ENCODE data around the gene LMO7.

The LMO7 gene

DNA sequence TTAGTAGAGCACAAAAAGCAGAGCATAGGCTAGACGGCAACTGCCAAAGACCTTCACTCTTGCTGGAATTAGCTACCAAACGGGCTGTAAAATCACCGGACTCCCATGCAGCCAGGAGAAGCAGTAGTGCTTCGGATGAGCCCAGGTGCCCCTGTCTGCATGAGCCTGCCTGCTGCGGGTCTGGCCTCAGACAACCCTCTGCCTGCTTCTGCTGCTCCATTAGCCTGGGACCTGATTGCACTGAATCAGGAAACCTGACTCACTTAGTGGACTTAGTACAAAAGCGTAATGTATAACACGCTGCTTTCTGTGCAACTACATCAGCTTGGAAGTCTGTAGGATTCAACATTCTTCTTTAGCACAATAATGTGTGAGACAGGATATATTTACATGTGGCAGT is 170.0 kb downstream of the LMO7 start:
- DNase-seq, result no peak

- DNase-seq, result no peak
Measured at GRCh38 chr13:75811361-75811760, 175.2 kb downstream of the LMO7 start.

DNA sequence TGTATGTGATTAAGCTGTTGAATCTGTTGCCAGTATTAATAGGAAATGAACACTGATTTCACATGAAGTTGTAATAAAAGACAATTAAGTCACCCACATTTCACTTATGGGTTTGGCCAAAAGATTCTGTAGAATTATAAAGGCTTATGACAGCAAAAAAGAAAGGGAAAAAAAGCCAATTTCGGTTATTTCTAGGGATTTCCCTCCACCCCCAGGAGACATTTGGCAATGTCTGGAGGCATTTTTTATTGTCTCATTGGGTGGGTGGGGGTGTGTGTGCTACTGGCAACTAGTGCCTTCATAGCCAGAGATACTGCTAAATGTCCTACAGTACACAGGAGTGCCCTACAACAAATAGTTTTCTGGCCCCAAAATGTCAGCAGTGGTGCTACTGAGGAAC is 175.7 kb downstream of the LMO7 start:
- no peak for DNase-seq

DNA sequence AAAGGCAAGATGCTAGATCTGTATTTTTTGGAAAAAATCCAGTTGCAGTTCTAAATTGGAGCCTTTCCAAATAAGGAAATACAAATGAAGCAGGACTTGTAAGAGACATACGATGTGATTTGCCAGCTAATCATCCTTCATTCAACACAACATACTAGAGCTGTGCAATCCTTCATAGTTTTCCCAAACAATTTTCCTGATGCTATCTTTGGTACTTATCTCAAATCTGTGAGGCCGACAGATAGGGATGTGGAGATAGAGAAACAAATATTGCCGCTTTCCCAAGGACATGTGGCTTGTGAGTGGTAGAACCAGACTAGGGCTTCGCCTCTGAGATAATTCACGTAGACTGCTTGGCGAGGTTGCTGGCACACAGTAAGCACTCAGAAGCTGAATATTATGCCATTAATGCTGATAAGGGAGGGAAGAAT is 176.6 kb downstream of the LMO7 start:
- DNase-seq, result no peak

- DNase-seq, result no peak
Measured at GRCh38 chr13:75813323-75813722, 177.2 kb downstream of the LMO7 start.

DNA sequence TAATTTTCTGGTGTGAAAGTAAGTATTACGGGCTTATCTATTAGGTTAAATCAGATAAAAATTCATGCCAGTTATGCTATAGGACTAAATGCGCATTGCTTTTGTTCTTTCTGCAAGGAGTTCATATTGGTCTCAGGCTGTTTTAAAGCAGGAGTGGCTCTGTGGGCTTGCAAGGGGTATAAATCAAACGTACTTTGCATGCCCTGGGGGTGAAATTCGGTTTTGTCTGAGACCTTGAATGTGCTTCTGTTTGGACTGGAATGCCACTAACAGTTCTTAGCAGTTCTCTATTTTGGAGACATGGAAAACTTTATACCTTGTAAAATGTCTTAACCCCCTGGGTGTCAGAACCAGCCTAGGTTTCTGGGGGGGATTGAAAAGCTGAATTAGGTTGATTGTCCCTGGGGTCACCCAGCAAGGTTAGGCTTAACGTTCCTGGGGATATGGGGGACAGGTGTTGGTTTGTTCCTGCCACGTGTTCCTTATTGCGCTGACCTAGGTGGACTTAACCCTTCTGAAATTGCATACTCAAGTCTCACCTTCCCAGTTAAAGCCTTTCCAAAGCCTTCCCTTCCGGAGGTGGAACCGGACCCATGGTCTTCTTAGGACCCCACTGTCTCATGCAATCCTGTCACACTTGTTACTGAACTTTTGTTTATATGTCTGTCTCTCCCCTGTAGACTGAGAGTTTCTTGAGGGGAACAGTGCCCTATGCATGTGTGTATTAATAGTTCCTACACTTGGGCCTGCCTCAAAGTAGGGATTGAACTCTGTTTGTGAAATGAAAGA is 182.2 kb downstream of the LMO7 start:
- DNase-seq, result no peak

GRCh38 chr13:75818968-75819225 is 182.8 kb downstream of the LMO7 start:
- DNase-seq, result no peak

GRCh38 chr13:75825161-75825560 is 189.0 kb downstream of the LMO7 start:
- no peak for DNase-seq

DNA sequence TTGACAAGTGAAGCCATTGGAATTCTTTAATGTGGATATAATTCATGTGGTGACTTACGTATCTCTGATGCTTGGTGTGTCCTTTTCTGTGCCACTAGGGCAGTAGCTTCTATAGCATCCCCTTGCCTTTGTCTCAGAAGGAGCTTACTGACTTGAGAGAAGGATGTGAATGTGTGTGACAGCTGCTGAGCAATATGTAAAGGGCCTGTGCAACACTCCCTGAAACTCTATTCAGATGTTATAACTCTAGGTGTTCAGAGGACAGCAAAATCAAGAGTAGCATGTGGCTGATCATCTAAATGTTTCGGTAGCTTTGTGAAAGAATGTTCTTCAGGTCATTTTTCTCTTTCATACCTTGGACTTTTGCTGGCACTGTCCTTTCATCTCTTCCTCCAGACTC is 189.5 kb downstream of the LMO7 start:
- DNase-seq, result no peak

DNA sequence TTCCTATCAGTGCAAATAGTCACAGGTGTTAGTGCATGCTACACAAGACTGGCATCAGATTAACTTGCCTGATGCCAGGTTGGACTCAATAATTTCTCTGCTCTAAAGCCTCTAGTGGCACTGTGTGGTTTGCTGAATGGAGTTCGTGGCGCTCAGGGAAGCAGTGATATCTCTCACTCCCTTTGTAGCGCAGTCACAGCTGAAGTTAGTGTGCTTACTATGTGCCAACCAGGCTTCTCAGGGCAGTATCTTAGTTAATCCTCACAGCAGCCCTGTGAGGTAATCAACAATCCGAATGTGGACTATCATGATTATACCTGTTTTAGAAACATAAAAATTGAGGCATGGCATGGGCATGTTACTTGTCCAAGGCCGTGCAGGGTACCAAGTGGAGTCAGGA is 190.3 kb downstream of the LMO7 start:
- DNase-seq, result no peak

DNA sequence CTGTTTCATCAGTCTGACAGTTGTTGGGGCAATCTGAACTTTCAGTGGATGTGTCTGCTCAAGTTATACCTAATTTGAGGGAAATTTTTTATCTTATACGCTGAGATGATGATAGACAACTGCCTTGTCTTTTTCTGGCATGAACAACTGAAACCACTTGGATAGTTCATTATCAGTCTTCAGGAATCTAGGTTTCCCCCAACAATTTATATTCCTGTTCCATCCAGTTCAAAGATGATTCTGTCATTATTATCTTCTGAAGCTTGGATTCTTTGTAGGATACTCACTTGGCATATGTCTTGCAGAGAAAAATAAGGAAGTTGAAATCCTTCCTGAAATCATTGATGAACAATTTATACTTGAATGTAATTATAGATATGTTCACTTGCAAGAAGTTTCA is 193.7 kb downstream of the LMO7 start:
- DNase-seq, result no peak

- DNase-seq, result no peak
Measured at GRCh38 chr13:75830842-75831241, 194.7 kb downstream of the LMO7 start.

- no peak for DNase-seq
Measured at GRCh38 chr13:75831389-75831788, 195.3 kb downstream of the LMO7 start.

GRCh38 chr13:75832812-75833211 is 196.7 kb downstream of the LMO7 start:
- DNase-seq, result no peak

GRCh38 chr13:75836441-75836840 is 200.3 kb downstream of the LMO7 start:
- no peak for DNase-seq

DNA sequence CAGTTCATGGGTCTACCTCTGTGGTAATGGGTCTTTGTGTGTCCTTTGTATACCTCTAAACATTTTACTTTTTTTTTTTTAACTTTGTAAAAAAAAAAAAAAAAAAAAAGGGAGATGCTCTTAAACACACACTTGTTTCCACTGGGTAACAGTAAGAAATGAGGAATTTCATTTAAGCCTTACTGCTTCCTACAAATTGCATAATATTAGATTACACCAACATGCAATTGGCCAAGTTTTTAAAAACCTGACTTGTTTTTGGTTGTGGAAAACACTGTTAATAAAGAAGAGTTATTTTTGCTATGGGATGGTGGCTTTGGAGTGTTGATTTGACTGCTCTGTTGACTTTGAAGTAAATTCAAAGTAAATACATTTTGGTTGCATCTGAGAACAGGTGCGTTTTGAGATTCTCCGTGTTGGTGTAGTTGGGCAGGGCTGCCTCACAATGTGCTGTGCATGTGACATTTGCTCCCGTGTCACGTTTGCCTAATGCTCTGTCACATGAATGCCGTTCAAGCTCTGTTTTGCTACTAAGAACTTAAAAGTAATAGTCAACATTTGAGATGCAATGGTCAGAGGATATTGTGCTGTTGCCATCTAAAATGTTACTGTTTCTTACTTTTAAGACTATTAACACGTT is 202.4 kb downstream of the LMO7 start:
- DNase-seq, result no peak

GRCh38 chr13:75839406-75839805 is 203.3 kb downstream of the LMO7 start:
- DNase-seq, result no peak

GRCh38 chr13:75841905-75842304 is 205.8 kb downstream of the LMO7 start:
- no peak for DNase-seq

GRCh38 chr13:75843074-75843473 is 206.9 kb downstream of the LMO7 start:
- DNase-seq, result no peak

DNA sequence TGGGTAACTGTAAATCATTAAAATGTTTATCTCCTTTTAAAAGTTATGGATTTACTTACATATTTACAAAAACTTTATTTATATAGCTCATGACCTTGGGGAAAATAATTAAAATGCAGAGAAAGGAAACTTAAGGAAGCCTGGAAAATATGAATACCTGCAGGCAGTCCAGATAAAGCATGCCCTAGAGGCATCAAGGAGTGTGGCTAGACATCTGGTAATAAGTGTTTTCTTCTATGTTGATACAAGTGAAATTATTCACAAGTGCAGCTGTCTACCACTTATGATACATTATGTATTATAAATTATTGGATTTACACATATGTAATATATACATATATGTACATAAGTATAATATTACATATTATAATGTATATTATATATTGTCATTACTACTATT is 207.9 kb downstream of the LMO7 start:
- DNase-seq, result no peak

DNA sequence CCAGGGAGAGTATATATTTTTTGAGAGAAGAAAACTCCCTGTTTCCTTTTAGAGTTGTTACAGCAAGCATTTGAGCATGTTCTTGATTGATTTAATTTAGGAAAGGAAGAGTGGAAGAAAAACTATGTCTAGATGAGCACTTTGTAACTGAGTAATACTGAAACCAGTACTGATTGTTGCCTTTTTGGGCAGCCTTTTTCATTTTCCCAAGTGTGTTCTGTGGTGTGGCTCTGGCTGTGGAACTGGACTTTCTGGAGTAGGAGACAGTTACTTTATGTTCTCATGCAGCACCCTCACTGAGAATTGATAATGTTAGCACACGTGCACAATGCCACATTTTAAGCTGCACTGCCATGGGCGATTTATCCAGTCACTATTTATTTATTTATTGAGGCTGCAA is 211.5 kb downstream of the LMO7 start:
- no peak for DNase-seq

GRCh38 chr13:75850916-75851315 is 214.8 kb downstream of the LMO7 start:
- no peak for DNase-seq

DNA sequence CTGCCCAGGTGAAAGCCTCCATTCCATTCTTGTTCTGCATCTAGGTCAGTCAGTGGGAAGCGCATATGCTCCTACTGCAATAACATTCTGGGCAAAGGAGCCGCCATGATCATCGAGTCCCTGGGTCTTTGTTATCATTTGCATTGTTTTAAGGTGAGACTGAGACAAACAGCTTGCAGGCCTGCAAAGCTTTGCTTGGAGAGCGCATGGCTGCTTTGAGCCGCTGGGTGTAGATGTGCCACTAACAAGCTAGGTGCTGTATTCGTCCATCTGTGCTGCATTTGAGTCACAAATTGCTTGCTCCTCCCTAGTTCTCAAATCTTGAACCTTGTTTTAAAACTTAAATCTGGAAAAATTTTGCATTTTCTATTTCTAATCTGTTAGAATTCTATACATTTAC is 219.1 kb downstream of the LMO7 start:
- no peak for DNase-seq

DNA sequence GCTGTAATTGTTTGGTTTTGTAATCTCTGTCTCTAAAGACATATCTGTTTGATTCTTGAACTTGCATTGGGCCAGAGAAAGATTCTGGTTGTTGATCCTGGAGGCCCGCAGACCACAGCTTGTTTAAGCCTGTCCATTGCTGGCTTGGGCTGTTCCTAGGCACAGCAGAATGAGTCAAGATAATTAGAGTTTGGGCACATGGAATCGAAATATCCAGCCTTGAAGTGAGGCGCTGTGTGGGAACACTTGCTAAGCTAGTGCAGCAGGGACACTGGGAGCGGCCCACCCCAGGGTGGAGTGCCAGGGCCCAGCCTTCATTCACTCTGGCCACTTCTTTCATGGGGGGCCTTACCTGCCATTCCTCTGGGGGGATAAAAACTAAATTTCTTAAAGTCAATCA is 219.7 kb downstream of the LMO7 start:
- no peak for DNase-seq

- no peak for DNase-seq
Measured at GRCh38 chr13:75857291-75857690, 221.2 kb downstream of the LMO7 start.
